RWPE2 (cell line): ENCODE results near the gene HMMR.

Source experiments
- ATAC-seq: fragments of 200-7000 bp; cut with Tn5 transposase; 3 replicates; pipeline ENCODE4 v1.9.1; 2021; ENCODE audit warnings: low read depth
- DNase-seq: peaks from one replicate; pipeline ENCODE4 v3.0.0-alpha.2; 2020; ENCODE audit warnings: low spot score
- H3K27ac ChIP-seq: fragments of 450-650 bp; 2 replicates; pipeline ENCODE4 v1.5.1; 2017; ENCODE audit warnings: mild to moderate bottlenecking; ENCODE audit not compliant: poor library complexity, severe bottlenecking
- H3K27me3 ChIP-seq: fragments of 250-450 bp; sonication (Bioruptor Pico); 2 replicates; pipeline ENCODE4 v1.5.1; 2021; ENCODE audit warnings: mild to moderate bottlenecking, moderate library complexity; ENCODE audit not compliant: insufficient read depth, poor library complexity, severe bottlenecking
- H3K36me3 ChIP-seq: fragments of 250-450 bp; sonication (Bioruptor Pico); 2 replicates; pipeline ENCODE4 v1.5.1; 2020; ENCODE audit warnings: low read depth, mild to moderate bottlenecking, moderate library complexity
- H3K4me1 ChIP-seq: fragments of 250-450 bp; sonication (Bioruptor Pico); 2 replicates; pipeline ENCODE4 v1.5.1; 2021; ENCODE audit warnings: mild to moderate bottlenecking, moderate library complexity; ENCODE audit not compliant: insufficient read depth, poor library complexity, severe bottlenecking
- H3K4me3 ChIP-seq: fragments of 250-450 bp; sonication (Bioruptor Pico); 2 replicates; pipeline ENCODE4 v1.5.1; 2021; ENCODE audit warnings: mild to moderate bottlenecking, moderate library complexity; ENCODE audit not compliant: severe bottlenecking
- H3K9me3 ChIP-seq: fragments of 250-450 bp; sonication (Bioruptor Pico); 2 replicates; pipeline ENCODE4 v1.5.1; 2021; ENCODE audit warnings: mild to moderate bottlenecking, moderate library complexity; ENCODE audit not compliant: severe bottlenecking
- TF ChIP-seq, protein P1 (sequence below): fragments of 450-650 bp; IDR thresholded peaks from one replicate; pipeline ENCODE4 v1.5.1; 2017; ENCODE audit warnings: mild to moderate bottlenecking, moderate library complexity; ENCODE audit not compliant: poor library complexity, severe bottlenecking

Gene HMMR

DNA sequence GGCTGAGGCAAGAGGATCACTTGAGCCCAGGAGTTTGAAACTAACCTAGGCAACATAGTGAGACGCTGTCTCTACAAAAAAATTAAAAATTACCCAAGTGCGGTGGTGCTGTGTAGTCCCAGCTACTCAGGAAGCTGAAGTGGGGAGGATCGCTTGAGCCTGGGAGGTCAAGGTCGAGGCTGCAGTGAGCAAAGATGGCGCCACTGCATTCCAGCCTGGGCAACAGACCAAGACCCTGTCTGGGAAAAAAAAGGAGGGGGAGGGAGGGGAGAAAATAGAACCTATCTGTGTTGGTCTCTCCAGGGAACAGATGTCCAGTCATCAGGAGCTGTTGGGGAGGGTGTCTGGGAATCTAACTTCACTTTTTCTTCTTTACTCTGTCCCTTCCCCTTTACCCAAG is 69.3 kb downstream of the HMMR start:
- Histone ChIP-seq H3K4me3 (no peak overlapping the region), H3K9me3 (no peaks in the 10 kb centered on the region), H3K4me1 (no peaks in the 10 kb centered on the region), H3K36me3 (no peaks in the 10 kb centered on the region), H3K27me3 (peaks cover 6% of the 10 kb centered on the region), H3K27ac (no peak overlapping the region)
- DNase-seq (no peak), ATAC-seq (no peak)
- TF ChIP-seq, protein P1, sequence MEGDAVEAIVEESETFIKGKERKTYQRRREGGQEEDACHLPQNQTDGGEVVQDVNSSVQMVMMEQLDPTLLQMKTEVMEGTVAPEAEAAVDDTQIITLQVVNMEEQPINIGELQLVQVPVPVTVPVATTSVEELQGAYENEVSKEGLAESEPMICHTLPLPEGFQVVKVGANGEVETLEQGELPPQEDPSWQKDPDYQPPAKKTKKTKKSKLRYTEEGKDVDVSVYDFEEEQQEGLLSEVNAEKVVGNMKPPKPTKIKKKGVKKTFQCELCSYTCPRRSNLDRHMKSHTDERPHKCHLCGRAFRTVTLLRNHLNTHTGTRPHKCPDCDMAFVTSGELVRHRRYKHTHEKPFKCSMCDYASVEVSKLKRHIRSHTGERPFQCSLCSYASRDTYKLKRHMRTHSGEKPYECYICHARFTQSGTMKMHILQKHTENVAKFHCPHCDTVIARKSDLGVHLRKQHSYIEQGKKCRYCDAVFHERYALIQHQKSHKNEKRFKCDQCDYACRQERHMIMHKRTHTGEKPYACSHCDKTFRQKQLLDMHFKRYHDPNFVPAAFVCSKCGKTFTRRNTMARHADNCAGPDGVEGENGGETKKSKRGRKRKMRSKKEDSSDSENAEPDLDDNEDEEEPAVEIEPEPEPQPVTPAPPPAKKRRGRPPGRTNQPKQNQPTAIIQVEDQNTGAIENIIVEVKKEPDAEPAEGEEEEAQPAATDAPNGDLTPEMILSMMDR: no peak

DNA sequence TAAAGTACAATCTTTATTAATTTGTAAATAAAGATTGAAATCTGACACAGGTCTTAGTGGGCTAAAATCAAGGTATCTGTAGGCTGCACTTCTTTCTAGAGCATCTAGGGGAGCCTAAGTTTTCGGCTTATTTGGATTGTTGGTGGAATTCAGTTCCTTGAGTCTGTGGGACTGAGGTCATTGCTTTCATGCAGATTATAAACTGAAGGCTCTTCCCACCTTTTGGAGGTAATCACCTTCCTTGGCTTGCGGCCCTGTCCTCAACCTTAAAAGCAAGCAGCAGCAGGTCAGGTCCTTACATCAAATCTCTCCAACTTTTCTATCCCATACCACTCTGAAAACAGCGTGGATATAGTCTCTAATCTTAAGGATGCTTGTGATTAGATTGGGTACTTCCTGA is 70.8 kb downstream of the HMMR start:
- ATAC-seq (no peak), DNase-seq (no peak)
- Histone ChIP-seq H3K36me3 (no peaks in the 10 kb centered on the region), H3K27ac (no peak overlapping the region), H3K4me3 (no peak overlapping the region), H3K4me1 (no peaks in the 10 kb centered on the region), H3K27me3 (peaks cover 6% of the 10 kb centered on the region), H3K9me3 (no peaks in the 10 kb centered on the region)
- TF ChIP-seq, protein P1: no peak

DNA sequence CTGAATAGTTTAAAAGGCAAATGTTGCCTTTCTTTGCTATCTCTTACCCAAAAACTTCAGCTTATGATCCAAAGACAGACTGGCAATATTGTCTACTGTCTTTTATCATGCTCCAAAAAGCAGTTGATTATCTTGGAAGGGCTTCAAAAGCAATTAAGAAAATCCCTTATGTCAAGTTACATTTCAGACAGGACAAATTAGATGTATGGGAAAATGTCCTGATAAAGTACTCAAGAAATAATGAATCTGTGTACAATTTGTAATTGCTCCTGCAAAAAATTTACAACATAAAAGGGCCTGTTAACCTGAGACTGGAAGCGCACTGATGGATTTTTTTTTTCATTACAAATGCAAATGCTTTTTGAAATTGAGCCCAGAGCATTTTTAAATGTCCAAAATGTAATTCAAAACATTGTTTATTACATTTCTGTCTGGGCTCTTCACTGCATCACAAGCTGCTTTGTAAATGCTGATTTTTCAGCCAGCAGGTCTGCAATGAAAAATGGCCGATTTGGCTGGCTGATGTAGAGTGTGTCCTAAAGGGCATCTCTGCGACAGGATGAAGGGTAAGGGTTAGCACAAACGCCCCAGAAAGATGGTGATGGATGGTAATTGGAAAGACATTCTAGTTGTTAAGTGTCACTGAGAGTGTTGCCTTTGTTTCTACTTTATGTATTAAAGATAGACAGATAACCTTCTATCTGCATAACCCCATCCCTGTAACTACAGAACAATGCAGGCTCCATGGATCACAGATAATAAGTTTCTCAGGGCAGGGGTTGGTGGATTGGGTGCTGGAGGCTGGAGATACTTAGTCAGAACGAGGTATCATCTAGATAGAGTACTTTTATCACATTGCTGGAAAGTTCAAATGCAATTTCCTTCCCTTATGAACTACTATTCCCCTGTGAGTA is 72.0 kb downstream of the HMMR start:
- Histone ChIP-seq H3K36me3 (no peaks in the 10 kb centered on the region), H3K27me3 (peaks cover 6% of the 10 kb centered on the region), H3K9me3 (no peaks in the 10 kb centered on the region), H3K4me3 (no peak overlapping the region), H3K4me1 (no peaks in the 10 kb centered on the region), H3K27ac (no peak overlapping the region)
- TF ChIP-seq, protein P1: no peak
- DNase-seq (no peak), ATAC-seq (no peak)

DNA sequence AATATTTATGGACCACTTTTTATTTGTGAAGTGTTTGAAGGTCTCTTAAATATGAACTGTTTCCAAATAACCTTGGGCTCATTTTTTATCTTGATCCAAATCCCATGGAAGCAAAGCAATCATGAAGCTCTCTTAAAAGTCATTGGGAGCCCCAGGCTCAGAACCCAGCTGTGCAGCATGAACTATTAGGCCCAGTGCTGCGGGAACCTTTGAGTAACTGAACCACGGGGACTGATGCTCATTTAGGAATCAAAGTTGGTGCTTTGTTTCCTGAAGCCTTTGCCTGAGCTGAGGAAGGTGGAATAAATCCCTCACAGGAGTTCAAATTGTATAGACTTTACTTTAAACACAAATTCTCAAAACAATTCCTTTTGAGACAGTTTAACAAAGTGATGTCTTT is 72.8 kb downstream of the HMMR start:
- no peaks in the 10 kb centered on the region for H3K9me3 ChIP-seq
- no peak overlapping the region for H3K27ac ChIP-seq
- ATAC-seq: no peak
- H3K4me1 ChIP-seq: no peaks in the 10 kb centered on the region
- TF ChIP-seq, protein P1: no peak
- peaks cover 6% of the 10 kb centered on the region for H3K27me3 ChIP-seq
- no peaks in the 10 kb centered on the region for H3K36me3 ChIP-seq
- H3K4me3 ChIP-seq: no peak overlapping the region
- no peak for DNase-seq

DNA sequence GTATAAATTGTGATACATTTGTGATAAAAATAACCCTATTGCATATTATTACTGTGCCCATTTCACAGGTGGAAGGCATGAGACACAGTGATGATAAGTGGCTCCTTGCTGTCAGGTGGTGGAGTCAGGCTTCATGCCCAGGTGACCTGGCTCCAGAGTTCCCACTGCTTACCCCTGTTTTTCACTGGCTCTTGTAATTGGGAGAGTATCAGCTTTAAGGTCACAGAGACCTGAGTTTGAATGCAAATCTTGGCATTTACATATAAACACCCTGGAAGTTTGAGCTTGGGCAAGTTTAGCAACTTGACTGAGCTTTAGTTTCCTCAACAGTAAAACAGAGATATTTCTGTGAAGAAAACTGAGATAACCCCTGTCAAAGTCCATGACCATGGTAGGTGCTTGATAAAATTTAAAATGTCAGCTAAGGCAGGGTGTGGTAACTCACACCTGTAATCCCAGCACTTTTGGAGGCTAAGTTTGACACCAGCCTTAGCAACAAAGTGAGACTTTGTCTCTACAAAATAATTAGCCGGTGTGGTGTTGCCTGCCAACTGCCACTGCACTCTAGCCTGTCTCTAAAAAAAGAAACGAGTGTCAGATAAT is 74.2 kb downstream of the HMMR start:
- Histone ChIP-seq H3K27me3 (peaks cover 6% of the 10 kb centered on the region), H3K36me3 (no peaks in the 10 kb centered on the region), H3K4me3 (no peak overlapping the region), H3K4me1 (no peaks in the 10 kb centered on the region), H3K27ac (no peak overlapping the region), H3K9me3 (no peaks in the 10 kb centered on the region)
- TF ChIP-seq, protein P1: no peak
- DNase-seq: no peak
- ATAC-seq: no peak
